HL-60 (cell line): ENCODE data around the gene DIS3L2.

Source experiments
- DNase-seq, 2 experiments: peaks; one replicate each; pipeline ENCODE4 v3.0.0-alpha.2; 2010 to 2020; ENCODE audit warnings: low read depth in 1 of 2, low spot score in 1 of 2
- H3K27ac ChIP-seq: fragments of 250-450 bp; sonication (Bioruptor Pico); replicated peaks from 2 replicates; pipeline ENCODE4 v1.5.1; 2020; ENCODE audit warnings: mild to moderate bottlenecking, moderate library complexity
- H3K27me3 ChIP-seq: fragments of 250-450 bp; sonication (Bioruptor Pico); 2 replicates; pipeline ENCODE4 v1.5.1; 2021; ENCODE audit warnings: mild to moderate bottlenecking, moderate library complexity; ENCODE audit not compliant: insufficient read depth, poor library complexity, severe bottlenecking
- H3K4me3 ChIP-seq: replicated peaks from 2 replicates; pipeline ENCODE4 v1.5.1; 2011; ENCODE audit warnings: mild to moderate bottlenecking, control low read depth, low read length; ENCODE audit not compliant: insufficient read depth
- CTCF ChIP-seq: IDR thresholded peaks from one replicate; pipeline ENCODE4 v1.5.1; 2011; ENCODE audit warnings: low read length, control low read depth, inconsistent platforms; ENCODE audit not compliant: insufficient read depth
- GABPA ChIP-seq: IDR thresholded peaks from 2 replicates; pipeline ENCODE4 v1.6.1; 2012; ENCODE audit warnings: low read depth
- POLR2AphosphoS5 ChIP-seq: IDR thresholded peaks from 2 replicates; pipeline ENCODE4 v1.6.1; 2012; ENCODE audit warnings: low read depth
- REST ChIP-seq: IDR thresholded peaks from 2 replicates; pipeline ENCODE4 v1.6.1; 2012; ENCODE audit warnings: low read depth; ENCODE audit not compliant: insufficient replicate concordance
- SPI1 ChIP-seq: IDR thresholded peaks from 2 replicates; pipeline ENCODE4 v1.6.1; 2012; ENCODE audit warnings: low read depth, mild to moderate bottlenecking, borderline replicate concordance

The DIS3L2 gene

GRCh38 chr2:232304236-232304635 is 342.7 kb downstream of the DIS3L2 start:
- no peak overlapping the region for H3K4me3 ChIP-seq
- no peaks in the 10 kb centered on the region for H3K27me3 ChIP-seq
- H3K27ac ChIP-seq = no peak overlapping the region
- DNase-seq = no peak
- no peak for TF ChIP-seq SPI1
- no peak for TF ChIP-seq CTCF
- TF ChIP-seq GABPA = no peak
- TF ChIP-seq REST = no peak
- no peak for TF ChIP-seq POLR2AphosphoS5

- Histone ChIP-seq H3K4me3 (no peak overlapping the region), H3K27me3 (no peaks in the 10 kb centered on the region), H3K27ac (no peak overlapping the region)
- DNase-seq = no peak
- TF ChIP-seq SPI1 = no peak
- no peak for TF ChIP-seq GABPA
- no peak for TF ChIP-seq POLR2AphosphoS5
- no peak for TF ChIP-seq CTCF
- TF ChIP-seq REST = no peak
Measured at GRCh38 chr2:232306741-232307305, 345.3 kb downstream of the DIS3L2 start.

- Histone ChIP-seq H3K4me3 (no peak overlapping the region), H3K27ac (no peak overlapping the region), H3K27me3 (no peaks in the 10 kb centered on the region)
- TF ChIP-seq GABPA (no peak), SPI1 (no peak), POLR2AphosphoS5 (no peak), REST (no peak), CTCF (no peak)
- no peak for DNase-seq
Measured at GRCh38 chr2:232307854-232308253, 346.3 kb downstream of the DIS3L2 start.
